HG03045 (cell line): ENCODE results near the gene MYBPC1.
A peak's percentile ranks its signal among the peaks of the same experiment; 100 is the strongest.

Experiments used
- ATAC-seq: cut with Tn5 transposase; IDR thresholded peaks from one replicate; pipeline ENCODE4 v1.9.1; 2021; ENCODE audit warnings: mild to moderate bottlenecking, moderate library complexity; ENCODE audit not compliant: unreplicated experiment

The MYBPC1 gene

DNA sequence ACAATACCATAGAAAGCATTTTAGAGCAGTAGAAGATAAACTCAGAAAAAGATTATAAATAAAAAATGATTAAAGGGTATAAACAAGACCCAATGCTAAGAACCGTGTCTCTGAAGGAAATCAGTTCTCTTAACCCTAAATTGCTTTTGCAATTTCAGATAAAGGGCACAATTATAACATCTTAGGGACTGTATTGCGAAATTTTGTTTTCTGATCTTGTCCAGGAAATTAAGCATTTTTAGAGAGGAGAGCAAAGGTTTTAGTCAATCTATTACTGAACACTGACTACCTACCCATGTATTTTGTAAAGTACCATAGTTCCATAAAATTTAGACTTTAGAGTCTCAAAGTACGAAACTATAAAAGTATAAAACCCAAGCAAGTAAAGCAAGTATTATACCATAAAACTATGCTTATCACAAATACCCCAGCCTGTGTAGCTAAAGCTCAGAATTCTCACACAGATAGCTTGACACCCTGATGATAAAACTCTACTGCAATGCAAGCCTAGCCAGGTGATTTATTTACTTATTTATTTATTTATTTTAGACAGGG is 95.8 kb downstream of the MYBPC1 start:
- no peak for ATAC-seq

DNA sequence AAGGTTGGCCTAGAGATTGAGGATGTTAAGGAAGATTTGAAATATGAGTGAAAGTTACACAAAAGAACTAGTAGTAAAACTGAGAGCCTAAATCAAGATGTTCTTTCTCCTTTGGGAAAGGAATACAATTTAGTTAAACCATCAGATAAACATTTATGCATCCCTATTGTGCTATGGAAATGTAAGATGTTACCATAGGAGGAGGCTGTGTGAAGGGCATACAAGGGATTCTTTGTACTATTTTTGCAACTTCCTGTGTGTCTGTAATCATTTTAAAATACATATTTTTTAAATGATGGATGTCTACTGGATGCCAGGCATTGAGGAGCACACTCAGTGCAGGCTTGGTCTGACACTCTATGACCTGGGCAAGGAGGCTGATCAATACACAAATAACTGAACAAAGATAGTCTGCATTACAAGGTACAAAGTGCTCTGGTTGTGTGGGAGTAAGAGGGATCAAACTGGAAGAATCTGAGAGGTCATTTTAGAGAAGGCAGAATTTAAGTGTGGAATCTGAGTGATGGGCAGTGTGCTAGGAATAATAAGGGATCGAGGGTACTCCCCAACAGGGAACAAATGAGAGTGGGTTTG is 96.8 kb downstream of the MYBPC1 start:
- ATAC-seq = no peak

DNA sequence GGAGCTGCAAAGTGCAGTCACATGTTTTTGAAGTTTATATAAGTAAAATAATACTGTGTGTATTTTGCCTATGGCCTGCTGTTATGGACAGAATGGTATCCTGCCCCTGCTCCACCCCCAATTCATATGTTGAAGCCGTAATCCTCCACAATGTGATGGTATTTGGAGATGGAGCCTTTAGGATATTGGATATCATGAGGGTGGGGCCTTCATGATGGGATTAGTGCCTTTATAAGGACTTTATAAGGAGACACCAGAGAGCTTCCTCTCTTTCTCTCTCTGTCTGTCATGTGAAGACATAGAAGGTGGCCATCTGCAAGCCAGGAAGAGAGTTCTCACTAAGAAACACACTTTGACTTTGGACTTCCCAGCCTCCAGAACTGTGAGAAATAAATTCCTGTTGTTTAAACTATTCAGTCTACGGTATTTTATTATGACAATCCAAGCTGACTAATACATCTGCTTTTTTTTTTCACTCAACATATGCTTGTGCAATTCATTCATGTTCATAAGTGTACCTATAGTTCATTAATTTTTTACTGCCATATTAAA is 99.6 kb downstream of the MYBPC1 start:
- ATAC-seq = no peak

DNA sequence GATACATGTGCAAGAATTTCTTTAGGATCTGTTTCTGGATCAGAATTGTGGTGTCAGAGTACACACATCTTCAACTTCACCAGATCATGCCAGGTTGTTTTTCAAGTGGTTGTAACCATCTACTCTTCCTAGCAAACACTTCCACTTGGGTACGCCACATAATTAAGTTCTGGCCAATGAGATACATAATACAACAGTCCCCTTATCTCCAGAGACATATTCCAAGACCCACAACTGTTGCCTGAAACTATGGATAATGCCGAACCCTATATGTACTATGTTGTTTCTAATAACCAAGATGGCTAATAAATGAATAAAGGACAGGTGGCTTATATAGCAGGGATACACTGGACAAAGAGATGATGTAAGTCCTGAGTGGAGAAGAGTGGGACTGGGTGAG is 100.2 kb downstream of the MYBPC1 start:
- ATAC-seq = no peak

DNA sequence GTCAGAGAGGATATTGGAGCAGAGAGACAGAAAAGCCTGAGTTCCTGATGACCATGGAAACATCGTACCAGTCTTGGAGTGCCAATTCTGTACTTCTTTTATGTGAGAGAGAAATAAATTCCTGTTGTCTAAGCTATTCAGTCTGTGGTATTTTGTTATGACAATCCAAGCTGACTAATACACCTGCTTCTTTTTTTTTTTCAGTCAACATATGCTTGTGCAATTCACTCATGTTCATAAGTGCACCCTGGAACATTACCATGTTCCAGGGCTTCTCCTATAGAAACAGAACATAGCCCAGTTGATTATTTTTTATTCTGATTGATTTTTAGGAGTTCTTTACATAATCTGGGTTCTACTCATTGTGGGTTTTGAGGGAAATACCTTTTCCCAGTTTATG is 100.9 kb downstream of the MYBPC1 start:
- no peak for ATAC-seq

DNA sequence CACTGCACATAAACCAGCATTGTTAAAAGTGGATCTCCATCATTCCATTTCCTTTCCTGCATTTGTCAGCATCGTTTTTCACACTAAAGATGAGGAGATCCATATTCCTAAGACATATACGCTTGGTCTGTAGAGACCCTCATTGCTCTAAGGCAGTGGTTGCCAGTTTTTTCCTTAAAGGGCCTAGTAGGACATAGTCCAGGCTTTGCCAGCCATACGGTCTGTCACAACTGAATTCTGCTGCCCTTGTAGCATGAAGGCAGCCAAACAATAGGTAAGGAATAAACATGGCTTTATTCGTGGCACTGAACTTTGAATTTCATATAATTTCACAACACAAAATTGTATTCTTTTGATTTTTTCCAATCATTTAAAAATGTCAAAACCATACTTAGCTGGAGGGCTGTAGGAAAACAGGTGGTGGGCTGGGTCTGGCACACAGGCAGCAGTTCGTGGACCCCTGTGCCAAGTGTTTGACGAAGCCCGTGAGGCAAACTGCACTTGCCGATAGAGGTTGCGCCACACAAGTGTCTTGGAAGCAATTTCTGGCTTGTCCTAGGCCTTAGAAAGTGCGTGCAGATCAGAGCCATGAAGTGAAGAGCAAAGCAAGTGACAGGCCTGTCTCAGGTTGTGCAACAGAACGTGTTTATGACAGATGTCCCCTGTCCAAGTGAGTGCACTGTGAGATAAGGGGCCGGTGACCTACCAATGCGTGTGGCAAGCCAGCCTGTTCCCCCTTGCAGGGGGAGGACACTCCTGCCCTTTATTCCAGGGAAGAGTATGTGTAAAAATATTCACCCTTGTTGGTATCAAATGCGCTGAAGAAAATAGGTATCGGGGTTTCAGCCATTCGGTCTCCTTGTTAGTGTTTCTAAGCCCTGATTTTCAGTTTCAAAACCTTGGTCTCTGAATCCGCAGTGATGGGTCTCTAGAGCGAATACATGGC is 101.8 kb downstream of the MYBPC1 start:
- peak; percentile 40 for ATAC-seq

DNA sequence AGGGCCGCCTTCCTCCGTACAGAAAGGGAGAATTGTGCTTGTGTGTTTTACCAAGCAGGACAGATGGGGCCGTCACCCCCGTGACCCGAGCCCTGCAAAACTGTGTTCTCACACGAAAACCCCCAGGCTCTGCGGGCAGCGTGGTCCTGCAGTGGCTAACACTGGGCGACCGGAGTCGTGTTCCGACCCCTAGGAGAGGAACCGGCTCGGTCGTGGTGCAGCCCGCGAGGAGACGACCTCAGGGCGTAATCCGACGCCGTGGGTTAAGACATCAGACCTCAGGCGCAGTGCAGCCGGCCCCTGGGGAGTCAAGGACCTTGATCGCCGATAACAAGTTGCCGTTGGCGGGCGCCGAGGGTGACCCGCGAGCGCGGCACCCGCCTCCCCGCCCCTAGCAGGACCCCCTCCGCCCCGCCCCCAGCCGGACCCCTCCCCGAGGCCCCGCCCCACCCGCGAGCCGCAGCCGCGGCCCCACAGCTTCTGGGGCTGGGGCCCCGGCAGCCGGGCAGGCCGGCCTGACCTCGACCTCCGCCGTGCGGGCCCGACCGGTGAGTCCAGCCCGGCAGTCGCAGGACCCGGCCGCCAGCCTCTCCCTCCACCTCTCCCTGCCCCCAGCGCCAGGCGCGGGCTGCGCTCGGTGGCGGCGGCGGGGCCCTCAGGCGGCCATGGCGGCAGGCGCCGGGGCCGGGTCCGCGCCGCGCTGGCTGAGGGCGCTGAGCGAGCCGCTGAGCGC is 102.6 kb downstream of the MYBPC1 start, which contains the start of gene CHPT1:
CHPT1 (plus strand) TSS at position 444 of the 733 bp plus-strand sequence; CDS start at position 666, 222 bp downstream.
- ATAC-seq = peak; percentile 67

DNA sequence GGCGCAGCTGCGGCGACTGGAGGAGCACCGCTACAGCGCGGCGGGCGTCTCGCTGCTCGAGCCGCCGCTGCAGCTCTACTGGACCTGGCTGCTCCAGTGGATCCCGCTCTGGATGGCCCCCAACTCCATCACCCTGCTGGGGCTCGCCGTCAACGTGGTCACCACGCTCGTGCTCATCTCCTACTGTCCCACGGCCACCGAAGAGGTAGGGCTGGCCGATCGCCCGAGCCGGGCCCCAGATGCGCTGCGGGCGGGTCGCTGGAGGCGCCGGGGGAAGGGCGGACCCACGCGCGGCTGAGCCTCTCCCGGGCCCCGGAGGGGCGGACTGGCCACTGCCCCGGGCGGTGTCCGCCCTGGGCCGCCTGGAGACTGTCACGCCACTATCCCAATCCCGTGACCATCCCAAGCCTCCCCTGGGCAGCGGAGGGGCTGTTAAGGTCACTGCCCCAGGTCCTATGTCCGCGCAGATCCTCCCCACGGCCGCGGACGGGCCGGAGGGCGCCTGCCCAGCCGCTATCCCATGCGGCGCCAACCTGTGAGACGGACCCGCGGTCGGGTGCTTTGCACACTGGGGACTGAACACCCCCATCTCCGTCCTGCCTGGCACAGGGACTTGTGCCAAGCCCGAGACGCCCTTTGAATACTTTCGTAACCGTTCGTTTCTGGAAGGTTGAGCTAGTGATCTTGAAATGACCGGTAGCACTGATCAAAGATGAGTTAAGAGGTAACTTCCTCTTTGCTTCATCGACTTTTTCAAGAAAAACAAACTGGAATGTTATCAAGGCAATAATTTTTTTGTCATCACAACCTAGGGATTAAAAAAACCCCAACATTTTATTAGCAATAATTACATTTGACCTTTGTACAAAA is 103.4 kb downstream of the MYBPC1 start:
- peak; percentile 41 for ATAC-seq

DNA sequence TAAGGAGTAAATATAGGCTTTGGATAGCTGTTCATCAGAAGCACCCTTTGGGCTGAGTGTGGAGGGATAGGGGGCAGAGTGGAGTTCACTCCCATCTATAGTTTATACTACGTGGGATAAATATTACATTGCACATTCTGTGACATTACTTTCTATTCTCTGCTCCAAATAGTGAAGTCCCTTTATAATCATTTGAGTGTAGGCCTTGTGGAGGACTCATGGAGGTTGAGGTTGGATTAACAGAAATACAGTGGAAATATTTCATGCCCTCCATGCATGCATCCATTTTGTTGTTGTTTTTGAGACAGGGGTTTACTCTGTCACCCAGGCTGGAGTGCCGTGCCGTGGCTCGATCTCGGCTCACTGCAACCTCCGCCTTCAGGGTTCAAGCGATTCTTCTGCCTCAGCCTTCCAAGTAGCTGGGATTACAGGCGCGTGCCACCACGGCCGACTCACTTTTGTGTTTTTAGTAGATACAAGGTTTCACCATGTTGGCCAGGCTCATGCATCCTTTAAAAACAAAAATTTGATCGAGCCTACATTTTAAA is 104.1 kb downstream of the MYBPC1 start:
- no peak for ATAC-seq

DNA sequence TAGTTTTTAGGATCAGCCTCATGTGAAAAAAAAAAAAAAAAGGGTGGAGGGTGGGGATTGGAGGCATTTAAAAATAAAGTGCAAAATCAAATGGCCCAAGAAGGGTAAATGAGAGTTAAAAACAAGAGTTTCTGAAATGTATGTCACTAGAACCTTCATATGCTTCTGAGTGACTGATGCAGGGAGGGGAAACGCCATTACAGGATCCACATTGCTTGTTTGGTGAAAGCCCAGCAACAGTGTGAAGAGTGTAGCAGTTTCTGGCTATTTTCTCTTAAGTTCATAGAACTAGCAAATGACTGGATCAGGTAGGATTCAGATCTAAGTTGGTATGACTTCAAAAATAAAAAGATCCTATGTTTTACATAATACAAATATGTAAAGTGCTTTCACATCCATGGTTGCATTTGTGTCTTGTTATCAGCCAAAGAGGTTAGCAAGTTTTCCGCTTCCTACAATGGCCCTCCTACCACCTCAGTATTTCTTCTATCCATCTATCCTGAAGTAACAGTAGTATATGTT is 105.6 kb downstream of the MYBPC1 start:
- no peak for ATAC-seq

DNA sequence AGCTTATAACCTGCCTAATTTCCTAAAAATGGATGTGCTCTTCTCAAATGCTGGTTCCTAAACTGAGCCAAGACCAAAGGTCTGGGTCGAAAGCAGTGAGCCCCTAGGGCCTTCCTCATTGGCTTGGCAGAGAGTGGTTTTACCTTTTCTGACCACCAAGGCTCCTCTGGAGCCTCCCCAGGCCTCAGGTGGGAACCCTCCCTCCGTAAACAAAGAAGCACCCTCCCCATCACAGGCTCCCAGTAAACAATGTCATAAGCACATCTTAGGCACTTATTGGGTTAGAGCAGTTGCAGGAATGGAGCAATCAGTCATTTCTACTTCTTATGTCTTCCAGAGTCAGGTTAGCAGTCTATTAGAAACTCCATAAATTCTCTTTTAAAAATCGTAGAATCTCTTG is 108.7 kb downstream of the MYBPC1 start:
- ATAC-seq = no peak

DNA sequence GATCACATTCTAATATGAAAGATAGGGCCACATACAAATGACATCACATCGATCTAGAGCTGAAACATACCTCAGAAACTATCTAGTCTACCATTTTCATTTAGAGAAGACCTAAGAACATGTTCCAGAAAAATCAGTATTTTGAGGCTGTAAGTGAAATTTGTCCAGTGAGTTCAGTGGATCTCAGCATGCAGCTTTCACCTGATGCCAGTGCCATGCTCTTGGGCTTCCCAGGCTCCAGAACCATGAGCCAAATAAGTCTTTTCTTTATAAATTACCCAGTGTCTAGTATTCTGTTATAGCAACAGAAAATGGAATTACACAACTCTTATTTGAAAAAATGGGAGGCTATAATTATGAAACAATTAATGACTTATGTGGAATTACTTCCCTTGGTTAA is 111.6 kb downstream of the MYBPC1 start:
- no peak for ATAC-seq

DNA sequence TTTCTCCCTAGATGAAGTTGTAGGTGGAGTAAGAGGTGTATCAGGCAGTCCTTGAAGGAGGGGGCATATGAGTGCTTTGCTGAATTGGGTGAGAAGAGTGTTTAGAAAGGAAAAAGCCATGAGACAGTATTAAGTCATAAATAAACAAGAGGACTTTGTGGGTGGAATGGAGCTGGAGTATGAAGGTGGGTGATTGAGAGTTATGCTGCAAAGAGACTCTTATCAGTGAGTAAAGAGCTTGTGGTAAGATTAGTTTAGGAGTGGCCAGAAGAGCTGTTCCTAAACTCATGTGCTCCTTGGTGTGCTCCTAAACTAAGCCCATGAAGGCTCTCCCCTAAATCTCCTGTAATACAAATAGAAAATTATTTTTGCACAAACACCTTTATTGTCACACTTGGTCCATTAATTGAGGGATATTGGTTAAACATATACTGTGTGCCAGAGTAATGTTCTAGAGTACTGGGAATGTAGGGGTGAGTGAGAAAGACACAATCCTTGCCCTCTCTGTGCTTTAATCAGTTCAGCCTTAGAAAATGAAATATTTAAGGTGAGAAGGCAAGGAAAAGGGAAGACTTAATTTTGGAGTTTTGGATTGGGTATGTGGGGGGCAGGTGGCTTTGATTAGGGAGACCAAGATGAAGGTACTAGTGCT is 112.5 kb downstream of the MYBPC1 start:
- no peak for ATAC-seq

DNA sequence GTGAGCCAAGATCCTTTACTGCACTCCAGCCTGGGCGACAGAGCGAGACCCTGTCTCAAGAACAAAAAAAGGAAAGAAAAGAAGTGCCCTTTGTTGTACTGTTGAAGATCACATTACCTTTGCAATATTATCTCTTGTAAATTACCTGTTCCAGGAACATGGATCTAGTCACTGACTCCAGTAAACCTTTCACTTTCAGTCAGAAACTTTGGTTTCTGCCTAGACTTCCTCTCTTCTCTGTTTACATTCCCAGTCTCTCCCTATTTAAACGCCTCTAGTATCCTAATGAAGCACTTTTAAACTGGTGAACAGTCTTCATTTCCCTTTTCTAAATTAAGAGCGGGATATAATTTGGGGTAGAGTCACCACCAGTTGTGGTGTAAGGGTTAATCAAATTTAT is 115.5 kb downstream of the MYBPC1 start:
- ATAC-seq = no peak

DNA sequence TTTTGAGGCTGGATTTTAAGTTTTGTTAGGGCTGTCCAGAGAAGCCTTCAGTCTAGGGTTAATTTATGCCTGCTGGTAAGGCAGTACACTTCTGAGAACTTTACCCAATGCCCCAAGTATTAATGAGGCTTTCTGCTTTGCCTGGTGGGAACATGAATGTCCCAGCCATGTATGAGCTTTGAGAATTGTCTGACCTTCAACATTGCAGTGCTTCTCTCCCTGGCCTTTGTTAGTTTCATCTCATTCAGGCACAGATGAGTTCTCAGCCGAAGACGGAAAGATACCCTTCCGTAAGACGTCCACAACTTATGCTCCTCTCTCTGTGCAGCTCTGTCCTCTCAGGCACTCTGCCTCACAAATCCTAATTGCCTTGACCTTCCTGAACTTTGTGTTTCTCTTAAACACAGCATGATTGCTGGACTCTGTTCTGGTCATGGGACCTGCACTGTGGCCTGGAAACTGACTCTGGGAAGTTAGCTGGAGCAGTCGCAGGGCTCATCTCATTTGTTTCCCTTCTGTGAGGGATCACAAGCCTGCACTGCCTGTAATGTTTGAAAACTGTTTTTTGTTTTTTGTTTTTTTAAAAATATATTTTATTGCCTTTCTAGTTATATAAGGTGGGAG is 118.4 kb downstream of the MYBPC1 start:
- ATAC-seq = no peak

DNA sequence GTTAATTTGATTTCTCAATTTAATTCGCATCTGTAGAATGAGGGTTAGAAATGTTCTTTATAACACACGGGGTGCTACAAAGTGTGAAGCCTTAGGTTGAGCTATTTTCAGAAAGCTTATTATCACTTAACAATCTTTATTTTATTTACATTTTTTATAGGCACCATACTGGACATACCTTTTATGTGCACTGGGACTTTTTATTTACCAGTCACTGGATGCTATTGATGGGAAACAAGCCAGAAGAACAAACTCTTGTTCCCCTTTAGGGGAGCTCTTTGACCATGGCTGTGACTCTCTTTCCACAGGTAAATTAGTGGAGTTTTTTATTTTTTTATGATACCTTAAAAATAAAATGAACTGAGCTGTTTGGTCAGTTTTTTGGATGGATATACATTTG is 119.2 kb downstream of the MYBPC1 start:
- ATAC-seq = no peak

DNA sequence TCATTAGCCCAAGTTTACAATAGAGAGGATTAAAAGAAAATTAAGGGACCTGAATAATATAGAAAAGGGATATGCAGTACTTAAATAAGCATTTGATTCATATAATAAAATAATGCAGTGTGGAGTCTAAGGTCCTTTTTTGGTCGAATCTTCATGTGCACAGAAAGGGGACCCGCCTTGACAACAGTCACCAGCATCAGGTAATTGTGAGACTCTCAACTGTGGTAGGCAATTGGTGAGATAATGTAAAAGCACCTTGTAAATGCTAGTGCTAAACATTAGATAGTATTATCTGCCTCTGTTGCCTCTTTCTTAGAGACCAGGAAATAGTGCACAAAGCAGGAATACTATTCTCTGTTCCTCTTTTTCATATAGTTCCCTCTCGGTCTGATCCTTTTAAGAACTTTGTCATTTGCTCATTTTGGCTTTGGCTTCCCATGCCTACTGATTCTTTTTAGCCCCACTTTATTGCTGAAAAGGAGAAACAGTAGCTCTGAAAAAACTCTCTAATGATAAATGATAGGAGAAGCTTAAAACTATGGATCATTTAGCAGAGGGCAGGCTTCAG is 120.2 kb downstream of the MYBPC1 start:
- no peak for ATAC-seq

DNA sequence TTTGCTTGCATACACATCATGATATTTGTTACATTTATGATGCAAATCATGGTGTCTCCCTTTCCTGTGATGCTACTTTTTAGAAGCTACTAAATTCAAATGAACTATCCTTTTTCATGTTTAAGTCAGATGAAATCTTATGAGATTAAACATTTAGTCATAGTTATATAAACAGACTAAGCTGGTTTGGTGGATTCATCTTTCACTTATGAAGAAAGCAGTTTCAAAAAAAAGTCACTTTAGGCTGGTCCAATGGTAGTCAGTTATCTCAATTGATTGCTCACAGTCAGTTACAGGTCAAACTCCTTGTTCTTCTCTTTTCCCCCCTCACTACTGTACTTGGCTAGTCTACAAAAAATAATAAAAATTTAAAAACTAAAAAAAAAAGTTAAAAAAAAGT is 124.8 kb downstream of the MYBPC1 start:
- ATAC-seq = no peak
